ENCODE measurements around the gene GLI2. TPM values are rescaled to one million over a fixed set of nuclear protein-coding genes. Genes with fewer than 3 reads are reported as not detected.

GLI2 gene
- total RNA-seq, 1 donor from 2014 or later, result 4.8 TPM

GRCh38 chr2:120765678-120766469 lies 30.2 kb downstream of the GLI2 start:
- TF ChIP-seq CTCF (IDR thresholded peaks at IDR 0.05; ENCODE audit: insufficient read depth, low read length, poor library complexity, severe bottlenecking), result no peak
- no peak overlapping the region for H3K4me3 ChIP-seq (ENCODE audit: low read depth, low read length)
- DNase-seq (ENCODE audit: low read depth), result no peak
- H3K36me3 ChIP-seq (ENCODE audit: control insufficient read depth, insufficient read depth, low read length), result no peaks in the 10 kb centered on the region
- H3K27me3 ChIP-seq (ENCODE audit: control insufficient read depth, insufficient read depth, low read length), result no peaks in the 10 kb centered on the region

DNA sequence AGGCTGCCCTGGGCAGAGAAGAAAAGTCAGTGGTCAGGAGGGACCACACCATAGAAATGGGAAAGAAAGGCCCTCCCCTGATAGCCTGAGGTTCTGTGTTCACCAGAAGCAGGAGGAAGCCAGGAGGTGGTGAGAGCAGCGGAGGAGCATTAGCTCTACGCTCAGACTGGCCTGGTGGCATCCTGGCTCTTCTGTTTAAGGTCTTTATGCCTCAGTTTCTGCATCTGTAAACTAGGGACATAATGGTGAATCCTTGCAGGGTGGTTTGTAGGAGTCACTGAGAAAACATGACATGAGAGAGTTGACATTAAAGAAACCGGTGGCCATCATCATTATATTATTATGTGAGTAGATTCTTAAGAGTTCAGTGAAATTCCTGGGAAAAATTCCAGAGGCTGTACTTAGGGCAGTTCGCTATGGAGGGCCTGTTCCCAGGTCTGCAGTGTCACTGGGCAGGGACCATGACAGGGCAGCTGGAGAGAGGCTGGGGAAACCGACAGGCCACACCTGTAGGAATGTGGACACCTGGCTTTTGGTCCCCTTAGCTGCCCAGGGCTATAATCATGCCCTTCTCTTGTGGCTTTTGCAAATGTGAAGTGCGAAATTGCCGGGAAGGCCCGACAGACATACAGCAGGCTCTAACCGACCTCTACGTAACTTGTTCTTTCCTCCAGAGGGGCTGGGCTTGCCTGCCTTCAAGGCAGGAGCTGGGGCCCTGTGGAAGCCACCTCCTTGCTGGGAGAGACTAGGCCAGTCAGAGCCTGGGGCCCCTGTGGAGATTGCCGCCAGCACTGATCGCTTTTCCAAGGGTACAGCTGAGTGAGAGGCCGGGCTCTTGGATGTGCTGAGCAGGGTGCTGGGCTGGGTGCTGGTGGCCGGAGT lies 31.0 kb downstream of the GLI2 start:
- Histone ChIP-seq H3K4me3 (ENCODE audit: low read depth, low read length) (no peak overlapping the region), H3K36me3 (ENCODE audit: control insufficient read depth, insufficient read depth, low read length) (no peaks in the 10 kb centered on the region), H3K27me3 (ENCODE audit: control insufficient read depth, insufficient read depth, low read length) (no peaks in the 10 kb centered on the region)
- TF ChIP-seq CTCF (IDR thresholded peaks at IDR 0.05; ENCODE audit: insufficient read depth, low read length, poor library complexity, severe bottlenecking), result no peak
- no peak for DNase-seq (ENCODE audit: low read depth)

DNA sequence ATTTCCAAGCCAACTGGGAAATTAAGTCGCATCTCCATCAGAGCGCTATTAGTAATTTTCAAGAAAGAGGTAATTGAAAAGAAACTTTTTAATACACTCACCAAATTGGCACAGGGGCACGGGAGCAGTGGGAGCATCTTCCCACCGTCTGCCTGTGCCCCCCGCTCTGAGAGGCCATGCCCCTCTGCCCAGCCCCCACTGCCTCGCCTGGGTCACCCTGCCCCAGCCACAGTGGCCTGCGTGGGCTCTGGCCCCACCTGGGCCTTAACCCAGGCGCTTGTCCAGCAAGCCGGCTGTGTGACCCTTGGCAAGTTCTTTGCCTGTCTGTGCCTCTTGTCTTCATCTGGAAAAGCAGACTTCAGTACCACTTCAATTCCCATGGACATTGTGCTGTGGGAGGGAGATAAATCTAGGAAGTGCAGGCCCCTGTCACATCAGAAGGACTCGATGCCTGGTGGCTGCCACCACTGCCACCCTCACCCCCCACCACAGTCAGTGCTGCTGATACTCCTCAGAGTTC lies 31.9 kb downstream of the GLI2 start:
- Histone ChIP-seq H3K4me3 (ENCODE audit: low read depth, low read length) (no peak overlapping the region), H3K36me3 (ENCODE audit: control insufficient read depth, insufficient read depth, low read length) (no peaks in the 10 kb centered on the region), H3K27me3 (ENCODE audit: control insufficient read depth, insufficient read depth, low read length) (no peaks in the 10 kb centered on the region)
- no peak for TF ChIP-seq CTCF (IDR thresholded peaks at IDR 0.05; ENCODE audit: insufficient read depth, low read length, poor library complexity, severe bottlenecking)
- no peak for DNase-seq (ENCODE audit: low read depth)

- no peak overlapping the region for H3K4me3 ChIP-seq (ENCODE audit: low read depth, low read length)
- no peaks in the 10 kb centered on the region for H3K36me3 ChIP-seq (ENCODE audit: control insufficient read depth, insufficient read depth, low read length)
- no peak for DNase-seq (ENCODE audit: low read depth)
- no peak for TF ChIP-seq CTCF (IDR thresholded peaks at IDR 0.05; ENCODE audit: insufficient read depth, low read length, poor library complexity, severe bottlenecking)
- H3K27me3 ChIP-seq (ENCODE audit: control insufficient read depth, insufficient read depth, low read length), result no peaks in the 10 kb centered on the region
Measured at GRCh38 chr2:120768112-120769048, 32.7 kb downstream of the GLI2 start.

DNA sequence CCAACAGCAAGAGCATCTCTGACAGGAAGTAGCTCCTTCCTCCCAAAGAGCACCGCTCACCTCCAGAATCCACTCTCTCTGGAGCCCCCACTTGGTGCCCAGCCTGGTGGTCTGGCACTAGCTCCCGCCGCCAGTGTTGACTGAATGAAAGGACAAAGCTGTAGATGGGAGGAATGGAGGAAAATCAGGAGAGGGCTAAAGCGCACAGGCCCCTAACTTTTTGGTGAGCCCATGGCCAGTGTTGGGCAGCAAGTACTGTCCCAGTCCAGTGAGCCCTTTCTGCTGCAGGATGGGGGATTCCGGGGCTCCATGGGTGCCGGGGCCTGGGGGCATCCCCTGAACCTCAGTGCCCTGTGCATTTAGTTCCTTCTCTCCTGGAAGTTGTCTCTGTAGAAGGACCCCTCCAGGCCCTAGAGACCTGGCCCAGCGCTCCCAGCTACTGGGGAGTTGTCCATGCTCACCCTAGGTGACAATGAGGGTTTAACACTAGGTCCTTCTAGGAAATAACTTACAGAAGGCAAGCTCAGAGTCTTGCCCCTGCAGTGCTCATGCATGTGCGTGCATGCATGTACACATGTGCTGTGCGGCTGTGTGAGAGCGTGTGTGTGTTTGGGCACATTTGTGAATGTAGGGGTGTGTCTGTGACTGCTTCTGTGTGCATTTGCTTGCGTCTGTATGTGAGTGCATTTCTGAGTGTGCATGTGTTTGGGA lies 33.6 kb downstream of the GLI2 start:
- DNase-seq (ENCODE audit: low read depth), result no peak
- no peak overlapping the region for H3K4me3 ChIP-seq (ENCODE audit: low read depth, low read length)
- no peaks in the 10 kb centered on the region for H3K36me3 ChIP-seq (ENCODE audit: control insufficient read depth, insufficient read depth, low read length)
- TF ChIP-seq CTCF (IDR thresholded peaks at IDR 0.05; ENCODE audit: insufficient read depth, low read length, poor library complexity, severe bottlenecking), result no peak
- H3K27me3 ChIP-seq (ENCODE audit: control insufficient read depth, insufficient read depth, low read length), result no peaks in the 10 kb centered on the region
